Uterus (tissue), 2 donors: Measurements from ENCODE around the gene COL19A1.

ENCODE experiments used
- CTCF ChIP-seq, 4 experiments: fragments of 200-600 bp in 2 of 4; fragments of 450-650 bp in 2 of 4; sonication (generic) in 2 of 4; IDR thresholded peaks; one replicate each; pipeline ENCODE4 v1.5.1; 2016 to 2019; ENCODE audit warnings: antibody characterized with exemption in 4 of 4, mild to moderate bottlenecking in 2 of 4, moderate library complexity in 1 of 4
- POLR2A ChIP-seq, 2 donors: fragments of 450-650 bp; IDR thresholded peaks; one replicate each; pipeline ENCODE4 v1.6.1; 2016; ENCODE audit warnings: antibody characterized with exemption in 2 of 2, mild to moderate bottlenecking in 1 of 2, moderate library complexity in 1 of 2

GRCh38 chr6:70129341-70129740 lies 263.0 kb downstream of the COL19A1 start:
- TF ChIP-seq CTCF (IDR thresholded peaks at IDR 0.05) (no peak), POLR2A (IDR thresholded peaks at IDR 0.05) (no peak)
